ENCODE measurements around the gene SLX1A.

GRCh38 chr16:30145657-30146056 is 48.0 kb upstream of the SLX1A start:
- TF ChIP-seq POLR2A (IDR thresholded peaks at IDR 0.05) (no peak), CTCF (IDR thresholded peaks at IDR 0.05) (no peak)

Data from vagina (tissue), 2 donors.